ENCODE data around the gene UHRF2.

DNA sequence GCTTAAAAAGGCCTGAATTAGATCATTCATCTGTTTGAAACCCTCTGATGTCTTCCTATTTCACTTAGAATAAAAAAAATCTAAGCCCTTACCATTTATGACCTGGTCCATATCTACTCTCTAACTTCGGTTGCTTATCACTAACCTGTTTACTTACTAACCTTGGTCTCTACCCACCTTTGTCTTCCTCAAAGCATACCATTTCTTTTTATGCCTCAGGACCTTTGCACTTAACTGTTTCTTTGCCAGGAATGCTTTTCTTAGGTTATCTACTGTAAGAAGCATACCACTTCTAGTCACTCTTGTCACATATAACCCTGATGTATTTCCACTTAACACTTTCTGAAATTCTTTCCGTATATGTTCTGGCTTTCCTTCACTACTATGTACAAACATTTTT lies 67.0 kb downstream of the UHRF2 start:
- TF ChIP-seq, protein P1, sequence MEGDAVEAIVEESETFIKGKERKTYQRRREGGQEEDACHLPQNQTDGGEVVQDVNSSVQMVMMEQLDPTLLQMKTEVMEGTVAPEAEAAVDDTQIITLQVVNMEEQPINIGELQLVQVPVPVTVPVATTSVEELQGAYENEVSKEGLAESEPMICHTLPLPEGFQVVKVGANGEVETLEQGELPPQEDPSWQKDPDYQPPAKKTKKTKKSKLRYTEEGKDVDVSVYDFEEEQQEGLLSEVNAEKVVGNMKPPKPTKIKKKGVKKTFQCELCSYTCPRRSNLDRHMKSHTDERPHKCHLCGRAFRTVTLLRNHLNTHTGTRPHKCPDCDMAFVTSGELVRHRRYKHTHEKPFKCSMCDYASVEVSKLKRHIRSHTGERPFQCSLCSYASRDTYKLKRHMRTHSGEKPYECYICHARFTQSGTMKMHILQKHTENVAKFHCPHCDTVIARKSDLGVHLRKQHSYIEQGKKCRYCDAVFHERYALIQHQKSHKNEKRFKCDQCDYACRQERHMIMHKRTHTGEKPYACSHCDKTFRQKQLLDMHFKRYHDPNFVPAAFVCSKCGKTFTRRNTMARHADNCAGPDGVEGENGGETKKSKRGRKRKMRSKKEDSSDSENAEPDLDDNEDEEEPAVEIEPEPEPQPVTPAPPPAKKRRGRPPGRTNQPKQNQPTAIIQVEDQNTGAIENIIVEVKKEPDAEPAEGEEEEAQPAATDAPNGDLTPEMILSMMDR (IDR thresholded peaks at IDR 0.05), result no peak
- no peak for TF ChIP-seq ZFX (IDR thresholded peaks at IDR 0.05; ENCODE audit: borderline replicate concordance)
